ENCODE results near the gene FTCDNL1. TPM values are rescaled to one million over a fixed set of nuclear protein-coding genes. Genes with fewer than 3 reads are reported as not detected.

The FTCDNL1 gene
- total RNA-seq, 2 experiments from 2014 or later = 1.5 to 1.9 TPM

- H3K4me1 Mint-ChIP-seq (ENCODE audit: low read depth) = no peaks in the 10 kb centered on the region
- ChIA-PET POLR2A (no interaction called here), CTCF (no interaction called here)
- no peak overlapping the region for H3K27ac Mint-ChIP-seq
- H3K36me3 Mint-ChIP-seq (ENCODE audit: low read depth) = no peaks in the 10 kb centered on the region
- peaks cover 6% of the 10 kb centered on the region for H3K27me3 Mint-ChIP-seq (ENCODE audit: low read depth)
- H3K4me3 Mint-ChIP-seq = no peak overlapping the region
- no peaks in the 10 kb centered on the region for H3K9me3 Mint-ChIP-seq (ENCODE audit: insufficient read depth)
- DNase-seq (no peak), ATAC-seq (no peak)
Measured at GRCh38 chr2:199718074-199718473, 132.9 kb downstream of the FTCDNL1 start.

- CTCF ChIA-PET = no interaction called here
- Mint-ChIP-seq H3K27me3 (ENCODE audit: low read depth) (peaks cover 6% of the 10 kb centered on the region), H3K36me3 (ENCODE audit: low read depth) (no peaks in the 10 kb centered on the region), H3K27ac (no peak overlapping the region), H3K4me1 (ENCODE audit: low read depth) (no peaks in the 10 kb centered on the region), H3K4me3 (no peak overlapping the region), H3K9me3 (ENCODE audit: insufficient read depth) (no peaks in the 10 kb centered on the region)
- ATAC-seq = no peak
- DNase-seq = no peak
- POLR2A ChIA-PET = no interaction called here
Measured at GRCh38 chr2:199717587-199717907, 133.4 kb downstream of the FTCDNL1 start.

GRCh38 chr2:199716807-199717586 lies 134.0 kb downstream of the FTCDNL1 start:
- no peaks in the 10 kb centered on the region for H3K4me1 Mint-ChIP-seq (ENCODE audit: low read depth)
- ChIA-PET POLR2A (no interaction called here), CTCF (no interaction called here)

DNA sequence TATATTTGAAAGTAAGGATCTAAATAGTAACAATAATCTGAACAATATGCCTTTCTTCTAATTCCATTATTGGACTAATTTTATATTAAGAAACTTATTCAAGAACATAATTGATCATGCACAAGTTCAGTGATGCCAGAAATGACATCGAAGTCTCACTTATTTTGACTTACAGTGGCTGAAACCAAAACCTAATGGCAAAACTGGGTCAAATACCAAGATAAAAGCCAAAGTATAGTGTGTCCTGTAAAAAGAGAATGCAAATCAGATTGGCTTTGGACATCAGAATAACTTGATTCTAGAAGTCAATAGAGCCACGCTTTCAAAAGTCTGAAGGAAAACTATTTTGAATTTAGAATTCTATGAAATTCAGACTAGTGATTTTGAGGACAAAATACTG lies 137.2 kb downstream of the FTCDNL1 start:
- no peak overlapping the region for H3K27ac Mint-ChIP-seq
- H3K27me3 Mint-ChIP-seq (ENCODE audit: low read depth) = peaks cover 9% of the 10 kb centered on the region

More at GRCh38 chr2:199716807-199717586, 134.0 kb downstream of the FTCDNL1 start:
- DNase-seq = no peak
- Mint-ChIP-seq H3K27ac (no peak overlapping the region), H3K36me3 (ENCODE audit: low read depth) (no peaks in the 10 kb centered on the region), H3K9me3 (ENCODE audit: insufficient read depth) (no peaks in the 10 kb centered on the region), H3K27me3 (ENCODE audit: low read depth) (peaks cover 6% of the 10 kb centered on the region), H3K4me3 (no peak overlapping the region)
- ATAC-seq = no peak

DNA sequence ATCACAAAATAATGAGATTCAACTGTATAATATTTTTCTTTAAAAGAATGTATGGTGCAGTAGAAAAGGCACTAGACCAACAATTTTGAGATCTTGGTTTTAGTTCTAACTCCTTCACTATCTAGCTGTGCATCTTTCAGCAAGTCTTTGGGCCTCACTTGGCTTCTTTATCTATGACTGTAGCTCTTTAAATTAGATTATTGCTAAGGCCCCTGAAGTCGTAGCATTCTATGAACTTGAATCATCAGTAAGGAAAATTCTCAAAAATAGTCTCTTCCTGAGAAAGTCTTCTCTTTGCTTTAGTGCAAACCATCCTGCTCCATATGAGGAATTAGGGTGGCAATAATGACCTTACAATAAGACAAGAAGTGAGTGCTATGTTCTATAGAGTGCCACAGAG lies 140.4 kb downstream of the FTCDNL1 start:
- peaks cover 3% of the 10 kb centered on the region for H3K27me3 Mint-ChIP-seq (ENCODE audit: low read depth)
- no peak overlapping the region for H3K27ac Mint-ChIP-seq
- no peaks in the 10 kb centered on the region for H3K4me1 Mint-ChIP-seq (ENCODE audit: low read depth)
- DNase-seq = no peak
- POLR2A ChIA-PET = no interaction called here
- no peak for ATAC-seq
- H3K9me3 Mint-ChIP-seq (ENCODE audit: insufficient read depth) = no peaks in the 10 kb centered on the region
- CTCF ChIA-PET = no interaction called here
- no peak overlapping the region for H3K4me3 Mint-ChIP-seq
- no peaks in the 10 kb centered on the region for H3K36me3 Mint-ChIP-seq (ENCODE audit: low read depth)

More for the DNA sequence above, 137.2 kb downstream of the FTCDNL1 start:
- DNase-seq = no peak
- no peaks in the 10 kb centered on the region for H3K9me3 Mint-ChIP-seq (ENCODE audit: insufficient read depth)
- no peak for ATAC-seq
- POLR2A ChIA-PET = no interaction called here
- no peak overlapping the region for H3K4me3 Mint-ChIP-seq
- no peaks in the 10 kb centered on the region for H3K36me3 Mint-ChIP-seq (ENCODE audit: low read depth)
- H3K4me1 Mint-ChIP-seq (ENCODE audit: low read depth) = no peaks in the 10 kb centered on the region
- CTCF ChIA-PET = no interaction called here

Other genes starting within 250 kb of the FTCDNL1 start
- 10 to 100 TPM; 14.2 to 16.5 TPM for gene C2orf69, start 60.1 kb upstream of the FTCDNL1 start, total RNA-seq
- gene TYW5, start 104.3 kb upstream of the FTCDNL1 start, total RNA-seq = 1 to 10 TPM; 7.3 to 7.5 TPM
- 10 to 100 TPM; 21.5 to 21.9 TPM for gene MAIP1, start 104.4 kb upstream of the FTCDNL1 start, total RNA-seq